Right lung (tissue), 5 donors: ENCODE measurements around the gene ZXDC. TPM values are rescaled to one million over a fixed set of nuclear protein-coding genes. Genes with fewer than 3 reads are reported as not detected.
A peak's percentile ranks its signal among the peaks of the same experiment; 100 is the strongest.

Source experiments
- DNase-seq, 2 donors: peaks; one replicate each; pipeline ENCODE4 v3.0.0-alpha.2; 2013
- polyA plus RNA-seq, 5 donors: library from polyadenylated mRNA; unstranded; fragments of 120-200 nt; gene quantifications; one replicate each; pipeline versions ENCODE4 v1.2.1 to v1.2.3, GENCODE V29; 2013; ENCODE audit warnings: inconsistent platforms in 1 of 5, low replicate concordance in 1 of 5; ENCODE audit not compliant: insufficient read length in 5 of 5, insufficient read depth in 1 of 5

Gene ZXDC
- polyA plus RNA-seq, 5 donors: 28.3 to 38.0 (median 30.2) TPM

DNA sequence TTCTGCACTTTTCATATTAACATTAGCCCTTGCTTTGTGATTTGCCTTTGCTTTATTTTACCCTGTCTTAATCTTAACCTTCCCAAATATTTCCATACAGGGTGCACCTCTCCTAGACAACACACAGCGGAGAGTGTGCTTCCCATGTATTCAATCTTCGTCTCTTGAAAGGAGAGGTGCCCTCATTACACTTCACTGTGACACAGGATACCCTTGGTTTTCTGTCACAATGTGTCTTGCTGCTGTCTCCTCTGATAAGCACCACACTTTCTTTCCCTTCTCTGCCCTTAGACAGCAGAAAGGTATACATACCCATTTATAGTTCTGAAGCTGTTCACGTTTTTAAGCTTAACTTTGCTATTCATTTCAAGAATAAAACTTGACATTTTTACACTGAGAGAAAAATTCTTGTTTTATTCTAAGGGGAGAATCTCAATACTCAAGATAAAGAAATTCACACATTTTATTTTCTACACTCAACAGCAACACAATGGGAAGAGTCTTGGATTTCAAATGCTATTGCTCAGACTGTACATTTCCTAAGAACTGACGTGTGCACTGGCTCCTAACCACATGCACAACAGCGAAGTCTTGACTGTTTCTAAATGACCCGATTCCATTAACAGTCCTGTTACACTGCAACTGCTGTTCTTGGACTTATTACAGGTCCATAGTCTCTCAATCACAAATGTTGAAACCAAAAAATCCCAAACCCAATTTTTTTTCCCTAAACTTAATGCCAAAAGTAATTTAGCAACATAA lies 21.1 kb downstream of the ZXDC start:
- no peak for DNase-seq

DNA sequence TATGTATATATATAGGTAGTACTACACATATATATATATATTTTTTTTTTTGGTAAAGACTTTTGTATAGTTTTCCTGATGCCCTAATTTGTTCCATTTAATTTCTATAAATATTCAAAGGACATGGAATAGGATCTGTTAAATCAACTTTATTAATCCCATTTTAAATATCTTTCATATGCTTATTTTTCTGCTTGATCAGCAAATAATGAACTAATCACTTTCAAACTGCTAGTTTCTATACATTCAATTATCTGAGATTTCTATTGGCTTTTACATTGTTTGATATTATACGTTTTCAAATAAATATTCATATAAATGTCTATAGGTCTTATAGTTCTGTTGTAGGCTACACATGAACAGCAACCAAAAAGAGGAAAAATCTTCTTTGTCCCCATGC lies 21.7 kb downstream of the ZXDC start:
- DNase-seq: no peak

DNA sequence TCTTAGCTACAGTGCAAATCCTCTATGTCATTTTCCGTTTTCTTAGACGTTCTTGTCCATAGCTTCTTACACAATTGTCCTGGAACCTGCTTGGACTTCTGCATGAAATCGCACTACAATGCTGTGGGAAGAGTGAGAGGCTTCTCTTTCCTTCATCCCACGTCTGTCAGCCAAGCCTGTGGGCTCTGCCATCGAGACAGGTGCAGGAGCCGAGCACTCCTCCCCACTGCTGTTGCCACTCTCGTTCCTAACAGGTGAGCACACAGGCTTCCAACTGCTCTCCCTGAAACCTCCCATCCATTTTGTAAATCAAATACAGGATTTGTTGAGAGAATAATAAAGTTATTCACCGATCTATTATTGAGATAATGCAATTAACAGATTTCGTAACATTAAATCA lies 23.5 kb downstream of the ZXDC start:
- DNase-seq: no peak

DNA sequence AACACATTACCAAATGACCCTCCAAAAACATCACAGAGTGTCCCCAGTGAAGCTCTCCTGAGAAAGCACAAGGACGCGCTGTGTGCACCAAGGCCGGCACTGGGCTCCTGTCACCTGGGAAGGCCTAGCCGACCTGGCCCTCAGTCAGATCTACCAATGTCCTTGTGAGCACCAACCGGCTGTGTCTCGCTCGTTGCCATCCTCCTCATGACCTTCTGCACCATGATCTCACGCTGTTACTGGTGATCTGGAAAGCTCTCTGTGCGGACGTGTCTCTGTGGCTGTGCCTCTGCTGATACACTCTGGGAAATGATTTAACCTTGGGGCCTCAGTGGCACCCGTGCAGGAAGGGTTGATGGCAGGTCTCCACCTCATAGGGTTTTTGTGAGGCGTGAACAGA lies 24.2 kb downstream of the ZXDC start:
- DNase-seq: no peak

DNA sequence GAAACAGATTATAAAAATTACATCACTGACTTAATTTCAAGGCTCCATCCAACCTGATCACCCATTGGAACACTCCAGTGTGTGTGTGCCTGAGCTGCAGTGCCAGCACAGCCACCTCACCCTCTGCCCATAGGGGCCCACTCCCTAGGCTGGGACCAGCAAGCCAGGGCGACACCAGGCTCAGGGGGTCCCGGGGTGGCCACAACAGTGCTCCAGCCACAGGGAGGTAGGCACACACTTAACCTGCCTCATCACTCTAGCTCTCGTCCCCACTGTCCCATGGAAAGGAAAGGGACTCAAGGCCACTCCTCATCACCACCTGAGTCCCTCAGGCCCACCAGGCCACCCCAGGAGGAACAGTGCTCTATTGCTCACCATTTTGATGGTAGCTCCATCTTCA lies 24.9 kb downstream of the ZXDC start:
- no peak for DNase-seq

DNA sequence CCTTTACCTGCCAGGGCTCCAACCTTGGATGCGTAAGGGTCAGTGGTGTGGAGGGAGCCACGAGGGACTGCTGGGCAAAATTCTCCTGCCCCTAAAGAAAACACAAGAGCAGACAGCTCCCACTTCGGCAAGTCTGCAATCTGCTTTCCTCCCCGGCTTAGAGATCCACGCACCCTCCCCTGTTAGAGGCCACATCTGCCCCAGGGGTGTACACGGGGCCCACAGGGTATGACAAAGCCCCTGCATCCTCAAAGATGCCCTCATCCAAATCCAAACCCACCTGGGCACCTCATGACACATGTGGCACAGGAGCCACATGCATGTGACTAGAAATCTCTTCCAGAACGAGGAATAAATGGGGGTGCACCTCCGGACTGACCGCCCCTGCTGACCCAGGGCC lies 25.5 kb downstream of the ZXDC start:
- no peak for DNase-seq

DNA sequence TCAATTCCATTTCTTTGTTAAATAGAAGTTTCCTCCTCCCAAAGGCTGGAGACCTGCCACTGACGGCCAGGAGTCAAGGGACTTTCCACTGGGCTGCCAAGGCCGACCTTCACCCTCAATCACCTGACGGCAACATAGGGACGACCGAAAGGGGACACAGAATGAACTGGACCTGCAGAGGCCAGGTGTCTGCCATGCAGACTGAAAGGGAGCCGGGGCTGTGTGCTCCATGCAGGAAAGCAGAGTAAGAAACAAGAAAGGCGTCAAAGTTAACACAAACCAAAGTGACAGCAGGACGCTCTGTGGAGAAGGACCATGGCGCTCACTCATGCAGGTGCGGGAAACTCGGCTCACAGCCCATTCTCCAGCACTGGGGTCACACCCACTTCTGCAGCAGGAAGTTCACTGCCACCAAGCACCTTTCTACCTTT lies 26.1 kb downstream of the ZXDC start:
- no peak for DNase-seq

DNA sequence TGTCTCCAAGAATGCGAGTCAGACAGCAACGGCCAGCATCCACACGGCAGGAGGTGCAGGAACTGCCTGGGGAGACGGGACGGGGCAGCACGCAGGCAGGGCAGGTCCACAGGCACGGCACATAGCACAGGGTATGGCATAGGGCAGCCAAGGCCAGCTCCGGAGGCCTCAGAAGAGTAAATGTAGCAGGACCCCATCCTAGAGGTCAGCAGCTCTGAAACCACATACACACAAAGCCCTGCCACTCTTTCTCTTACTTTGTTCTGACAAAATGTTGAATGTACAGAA lies 26.9 kb downstream of the ZXDC start:
- no peak for DNase-seq

DNA sequence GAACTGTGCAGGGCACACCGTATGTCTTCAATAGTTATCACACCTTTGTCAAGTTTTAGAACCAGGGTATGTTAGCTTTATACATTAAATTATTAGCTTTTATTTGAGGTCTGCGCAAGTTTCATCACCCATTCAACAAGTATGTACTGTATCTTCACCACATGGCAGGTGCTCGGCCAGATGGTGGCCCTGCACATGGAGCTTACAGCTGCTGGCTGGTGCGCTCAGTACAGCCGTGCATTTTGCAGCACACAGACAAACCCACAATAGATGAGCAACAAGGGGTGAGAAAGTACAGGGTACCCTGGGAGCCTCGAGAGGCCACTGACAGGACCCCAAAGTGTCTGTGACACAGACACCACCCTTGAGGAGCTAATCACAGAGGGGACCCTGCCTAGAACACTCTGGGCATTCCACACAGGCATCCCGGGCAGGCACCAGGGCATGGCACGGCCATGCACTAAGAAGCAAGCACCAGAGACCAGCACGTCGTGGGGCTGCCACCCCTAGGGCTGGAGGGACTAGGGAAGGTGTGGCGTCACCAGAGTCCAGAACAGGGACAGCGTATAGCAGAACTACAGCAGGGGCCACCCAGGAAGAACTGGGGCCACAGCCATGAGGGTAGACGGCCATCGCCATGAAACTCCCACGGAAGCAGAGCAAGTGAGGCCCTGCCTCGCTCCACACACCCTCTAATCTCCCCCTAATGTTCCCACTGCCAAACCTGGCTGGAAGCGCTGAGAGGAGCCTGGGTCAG lies 27.4 kb downstream of the ZXDC start:
- DNase-seq: no peak

DNA sequence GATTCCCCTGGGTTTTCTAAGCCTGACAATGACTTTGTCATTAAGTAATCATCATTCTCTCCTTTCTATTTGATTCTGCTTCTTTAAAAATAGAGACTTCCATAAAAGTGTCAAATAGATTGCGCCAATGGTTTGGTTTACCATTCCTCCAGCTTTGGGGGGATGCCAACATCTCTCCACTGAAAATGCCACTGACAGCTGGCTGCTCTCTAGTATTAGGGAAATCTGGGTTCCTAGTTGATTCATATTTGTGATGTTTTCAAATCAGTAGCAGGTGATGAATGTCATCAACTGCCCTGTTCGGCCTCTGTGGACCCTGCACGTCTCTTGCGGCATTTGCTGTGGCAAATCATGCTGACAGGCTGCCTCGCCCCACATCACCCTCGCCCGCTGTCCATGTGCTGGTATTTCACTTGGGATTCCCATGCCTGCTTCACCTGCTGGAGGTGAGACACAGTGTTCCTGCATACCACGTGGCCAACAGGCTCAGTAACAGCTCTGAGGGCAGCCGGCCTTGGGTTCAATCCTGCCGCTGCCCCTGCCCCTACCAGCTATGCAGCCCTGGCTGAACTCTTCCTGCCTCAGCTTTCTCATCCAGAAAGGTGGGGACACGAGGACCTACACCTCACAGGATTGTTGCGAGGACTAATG lies 28.1 kb downstream of the ZXDC start:
- no peak for DNase-seq

DNA sequence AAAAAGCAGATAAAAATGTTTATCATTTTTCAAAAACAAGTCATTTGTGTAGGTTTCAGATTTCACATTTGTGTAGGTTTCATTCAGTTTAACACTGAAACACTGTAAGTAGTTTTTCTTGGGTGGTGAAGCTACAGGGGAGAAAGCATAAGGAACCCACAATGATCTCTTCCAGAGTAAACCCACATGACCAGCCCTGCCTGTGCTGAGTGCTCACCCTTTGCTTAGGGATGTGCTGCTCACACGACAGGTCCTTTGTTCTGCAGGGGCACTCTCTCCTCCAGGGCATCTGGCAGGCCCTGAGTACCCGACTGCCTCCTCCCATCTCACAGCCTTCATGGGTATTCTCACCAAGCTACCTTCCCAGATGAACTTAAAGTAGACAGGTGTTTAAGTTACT lies 28.9 kb downstream of the ZXDC start:
- no peak for DNase-seq

DNA sequence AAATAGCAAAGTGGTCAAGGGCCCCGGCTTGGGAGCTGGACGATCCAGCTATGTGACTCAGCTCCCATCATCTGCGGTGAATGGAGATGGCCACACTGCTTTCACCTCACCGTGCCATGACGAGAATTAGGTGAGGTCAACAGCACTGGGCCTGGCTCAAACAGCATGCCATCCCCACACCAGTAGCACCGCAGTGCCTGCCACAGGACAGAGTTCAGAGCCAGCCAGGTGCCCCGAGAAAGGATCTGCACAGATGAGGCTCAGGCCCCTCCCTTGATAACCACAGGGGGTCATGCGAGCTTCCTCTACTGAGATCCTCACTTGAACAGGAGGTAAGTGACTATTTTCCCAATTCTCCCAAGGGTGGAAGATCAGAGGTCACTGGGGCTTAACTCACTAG lies 29.4 kb downstream of the ZXDC start:
- DNase-seq: no peak

DNA sequence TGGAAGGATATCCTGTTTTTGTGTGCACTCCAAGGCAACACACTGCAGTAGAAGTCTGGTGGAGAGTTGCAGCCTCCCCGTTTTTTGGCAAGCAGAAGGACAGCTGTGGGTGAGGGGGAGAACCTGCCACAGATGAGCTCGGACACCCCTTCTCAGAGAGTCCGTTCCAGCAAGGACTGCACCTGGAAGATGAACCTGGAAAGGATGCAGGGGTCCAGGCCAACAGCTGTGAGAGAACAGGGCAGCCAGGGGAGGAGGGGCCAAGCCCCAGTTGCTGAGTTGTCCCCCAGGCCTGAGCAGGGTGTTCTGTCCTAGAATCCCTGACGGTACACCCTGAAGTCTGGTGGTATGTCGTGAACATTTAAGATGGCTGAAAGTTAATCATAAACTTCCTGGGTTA lies 30.2 kb downstream of the ZXDC start:
- no peak for DNase-seq

DNA sequence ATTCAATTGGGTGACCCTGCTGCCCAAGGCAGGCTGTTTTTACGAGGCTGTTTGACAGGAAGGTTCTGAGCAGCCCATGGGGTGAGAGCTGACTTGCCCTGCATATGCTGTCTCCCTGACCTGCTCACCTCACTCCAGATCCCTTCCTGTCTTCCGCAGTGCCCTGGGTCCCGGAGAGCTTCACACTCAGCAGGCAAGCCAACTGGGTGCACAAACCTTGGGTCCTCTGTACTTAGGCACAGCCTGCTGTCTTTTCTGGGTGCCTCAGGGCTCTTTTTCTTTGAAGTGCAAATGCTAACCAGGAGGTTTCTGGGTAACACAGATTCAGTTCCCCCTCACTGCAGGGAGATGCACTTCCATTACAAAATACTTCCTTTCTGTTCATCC lies 32.8 kb downstream of the ZXDC start:
- DNase-seq: no peak

DNA sequence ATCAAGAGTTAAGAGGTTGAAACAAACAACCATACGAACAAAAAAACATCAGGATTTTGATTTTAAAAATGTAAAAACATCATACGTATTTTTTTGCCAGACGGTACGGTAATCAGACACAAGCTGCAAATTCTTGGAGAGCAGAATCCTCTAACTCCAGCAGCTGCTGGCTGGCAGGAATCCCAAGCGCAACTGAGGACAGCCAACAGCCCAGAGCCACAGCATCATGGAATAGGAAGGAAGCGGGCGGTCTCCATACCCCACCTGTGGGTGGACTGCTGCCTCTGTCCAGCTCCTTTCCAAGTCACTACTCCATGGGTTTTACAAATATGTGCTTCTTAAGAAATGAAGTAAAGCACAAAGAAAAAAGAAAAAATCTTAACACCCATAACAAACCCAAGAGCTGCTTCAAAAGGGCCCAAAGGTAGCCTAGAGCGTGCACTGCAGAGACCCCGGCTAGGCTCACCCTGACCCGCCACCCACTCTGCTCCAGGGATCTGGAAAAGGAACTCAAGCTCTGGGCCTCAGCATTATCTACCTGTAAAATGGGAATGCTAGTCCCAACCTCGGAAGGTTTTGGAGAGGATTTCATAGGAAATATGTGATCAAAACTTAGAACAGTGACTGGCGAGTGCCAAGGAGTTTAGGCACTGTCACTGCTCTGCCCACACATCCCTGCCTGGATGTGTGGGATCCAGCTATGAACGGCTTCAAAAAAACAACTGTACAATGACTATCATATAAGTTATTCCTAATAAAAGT lies 33.4 kb downstream of the ZXDC start:
- peak; percentile 75 to 79 for DNase-seq

DNA sequence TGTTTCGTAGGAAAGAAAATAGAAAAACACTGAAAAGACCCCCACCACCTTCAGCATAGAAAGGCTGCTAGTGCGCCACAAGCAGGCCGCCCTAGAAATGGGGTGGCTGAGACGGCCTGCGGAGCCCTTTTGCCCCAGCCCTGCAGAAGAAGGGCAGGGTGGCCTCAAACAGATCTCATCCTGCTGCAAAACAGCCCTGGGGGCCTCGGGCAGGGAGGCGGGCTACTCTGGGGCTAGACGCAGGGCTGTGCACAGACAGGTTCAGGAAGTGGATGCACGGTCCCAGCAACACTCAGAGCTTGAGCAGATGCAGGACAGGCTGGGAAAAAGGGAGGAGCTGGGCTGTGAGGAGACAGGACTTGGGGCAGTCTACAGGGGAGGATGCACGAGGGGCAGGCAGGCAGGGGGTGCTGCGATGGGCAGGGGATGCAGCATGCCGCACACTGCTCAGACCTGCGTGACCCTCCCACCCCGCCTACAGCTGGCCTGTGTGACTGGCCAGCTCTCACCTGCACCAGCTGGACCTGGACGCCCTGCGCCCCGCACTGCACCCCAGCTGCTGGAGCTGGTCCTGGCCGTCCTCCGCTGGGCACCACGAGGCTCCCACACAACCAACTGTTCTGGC lies 34.3 kb downstream of the ZXDC start:
- no peak for DNase-seq

DNA sequence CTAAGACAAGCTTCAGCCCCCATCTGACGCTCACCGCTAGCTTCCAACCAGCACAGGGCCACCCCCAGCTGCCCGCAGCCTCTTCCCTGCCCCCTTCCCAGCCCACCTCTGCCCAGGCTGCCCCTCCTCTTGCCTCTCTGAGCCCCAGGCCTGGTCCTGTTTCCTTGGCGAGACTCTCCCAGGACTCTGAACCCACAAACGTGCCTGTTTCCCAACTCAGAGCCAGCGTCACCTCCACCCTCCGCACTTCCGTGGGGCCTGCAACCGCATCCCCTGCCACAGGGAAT lies 35.0 kb downstream of the ZXDC start:
- no peak for DNase-seq

DNA sequence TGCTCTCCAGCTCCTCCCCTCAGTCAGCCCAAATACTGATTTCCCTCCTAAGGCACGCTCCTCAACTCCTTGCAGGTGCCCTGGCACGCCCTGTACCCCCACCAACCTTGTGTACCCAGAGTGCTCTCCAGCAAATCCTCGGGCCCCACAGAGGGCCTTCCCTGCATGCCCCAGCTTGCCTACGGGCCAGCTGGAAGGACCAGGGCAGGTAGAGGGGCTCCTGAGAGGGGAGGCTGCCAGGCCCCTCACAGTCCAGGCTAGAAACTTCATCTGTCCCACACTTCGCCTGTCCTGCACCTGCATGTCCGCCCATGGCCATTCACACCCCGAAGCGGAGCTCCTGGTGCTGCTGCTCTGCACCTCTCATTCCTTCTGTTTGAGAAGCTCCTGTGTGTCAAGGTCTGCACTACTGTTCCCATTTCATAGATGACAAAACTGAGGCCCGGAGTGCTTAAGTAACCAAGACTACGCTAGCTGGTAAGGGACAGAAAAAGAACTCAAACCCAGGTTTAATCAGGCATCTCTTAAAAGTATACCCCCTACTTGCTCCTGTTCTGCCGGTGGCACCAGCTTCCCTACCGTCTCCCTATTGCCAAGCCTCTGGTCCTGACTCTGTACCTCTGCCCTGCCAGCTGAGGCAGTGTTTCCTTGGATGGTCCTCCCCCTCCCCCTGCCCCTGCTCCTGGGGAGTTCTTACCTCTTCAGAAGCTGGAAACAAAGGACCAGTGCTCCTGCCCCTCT lies 35.6 kb downstream of the ZXDC start:
- DNase-seq: no peak

DNA sequence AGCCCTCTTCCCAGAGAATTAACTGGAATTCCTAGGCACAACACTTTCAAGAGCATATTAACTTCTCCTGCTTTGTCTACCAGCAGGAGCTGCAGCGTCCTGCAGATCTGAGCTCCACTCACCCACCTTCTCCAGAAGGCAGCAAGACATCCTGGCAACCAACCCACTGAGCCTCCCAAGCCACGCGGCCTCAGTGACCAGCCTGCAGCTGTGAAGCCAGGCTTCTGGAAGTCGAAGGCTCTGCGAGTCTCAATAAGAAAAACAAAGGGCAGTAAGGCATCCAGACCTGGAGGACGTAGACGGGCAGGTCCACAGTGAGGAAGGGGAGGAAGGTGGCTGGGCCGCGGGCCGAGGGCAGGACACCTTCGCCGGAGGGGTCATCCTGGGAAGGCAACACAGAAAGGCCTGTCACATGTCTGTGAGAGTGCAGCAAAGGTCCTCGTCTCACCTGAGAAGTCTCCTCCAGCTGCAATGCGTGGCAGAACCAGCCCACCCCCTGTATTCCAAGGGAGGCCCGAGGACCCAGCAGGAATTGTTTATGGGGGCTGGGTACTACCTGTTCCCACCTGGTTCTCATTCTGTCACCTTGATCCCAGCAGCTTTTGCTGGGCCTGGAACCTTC lies 36.2 kb downstream of the ZXDC start:
- DNase-seq: no peak

DNA sequence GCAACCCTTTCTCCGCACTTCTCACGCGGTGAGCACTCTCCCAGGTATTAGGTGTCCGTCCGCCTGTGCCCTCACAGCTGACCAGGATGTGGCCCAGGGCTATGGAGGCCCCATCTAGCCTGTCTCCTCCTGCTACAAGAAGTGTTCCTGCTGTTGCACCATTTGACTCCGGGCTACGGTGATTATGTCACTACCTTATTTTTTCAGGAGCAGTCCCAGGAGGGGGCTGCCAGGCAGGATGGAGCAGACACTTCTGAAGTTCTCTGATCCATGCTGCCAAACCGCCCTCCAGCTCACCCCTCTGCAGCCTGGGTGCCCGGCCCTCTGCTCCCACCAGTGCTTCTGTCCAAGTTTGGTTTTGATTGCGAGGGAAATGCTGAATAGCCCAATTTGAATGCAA lies 36.9 kb downstream of the ZXDC start:
- DNase-seq: no peak

DNA sequence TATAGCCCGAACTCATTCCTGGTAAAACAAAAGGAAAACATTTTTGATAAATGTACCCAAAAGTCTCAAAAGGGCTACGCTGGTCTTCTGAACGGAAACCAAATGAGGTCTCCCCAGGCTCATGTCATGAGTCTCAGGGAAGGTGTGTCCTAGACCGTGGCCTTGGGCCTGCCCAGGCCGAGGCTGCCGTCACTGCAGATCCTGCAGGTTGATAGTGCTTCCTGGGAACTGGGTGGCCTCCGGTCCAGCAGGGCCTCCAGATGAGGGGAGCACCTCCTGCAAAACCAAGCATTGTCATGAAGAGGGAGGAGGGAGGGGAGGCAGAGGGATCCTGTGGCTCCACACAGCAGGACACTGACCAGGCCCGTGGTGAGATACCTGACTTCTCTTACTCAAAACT lies 37.5 kb downstream of the ZXDC start:
- no peak for DNase-seq
